HG03565 (cell line): ENCODE measurements around the gene TMTC2.
"Not testable (repeated sequence)": the region's sequence is repeated elsewhere in the genome, so short reads cannot be mapped to it uniquely, and the experiment has no call there.

Source experiments
- ATAC-seq: cut with Tn5 transposase; IDR thresholded peaks from one replicate; pipeline ENCODE4 v1.9.1; 2021; ENCODE audit warnings: mild to moderate bottlenecking, moderate library complexity; ENCODE audit not compliant: unreplicated experiment

The TMTC2 gene

GRCh38 chr12:83114966-83115365, 428.3 kb downstream of the TMTC2 start:
- no peak for ATAC-seq

GRCh38 chr12:83117926-83118325, 431.2 kb downstream of the TMTC2 start:
- ATAC-seq, result not testable (repeated sequence)

GRCh38 chr12:83121897-83122622, 435.4 kb downstream of the TMTC2 start:
- ATAC-seq, result no peak

GRCh38 chr12:83122623-83122934, 435.9 kb downstream of the TMTC2 start:
- no peak for ATAC-seq

- no peak for ATAC-seq
Measured at GRCh38 chr12:83123039-83123438, 436.3 kb downstream of the TMTC2 start.

- ATAC-seq, result no peak
Measured at GRCh38 chr12:83128540-83128939, 441.8 kb downstream of the TMTC2 start.

GRCh38 chr12:83130178-83130577, 443.5 kb downstream of the TMTC2 start:
- no peak for ATAC-seq

- no peak for ATAC-seq
Measured at GRCh38 chr12:83132360-83132759, 445.7 kb downstream of the TMTC2 start.

- no peak for ATAC-seq
Measured at GRCh38 chr12:83136411-83136810, 449.7 kb downstream of the TMTC2 start.

- no peak for ATAC-seq
Measured at GRCh38 chr12:83140135-83140534, 453.4 kb downstream of the TMTC2 start.

- no peak for ATAC-seq
Measured at GRCh38 chr12:83141460-83141994, 454.8 kb downstream of the TMTC2 start.

- no peak for ATAC-seq
Measured at GRCh38 chr12:83142914-83143313, 456.2 kb downstream of the TMTC2 start.

GRCh38 chr12:83143950-83144349, 457.2 kb downstream of the TMTC2 start:
- no peak for ATAC-seq

GRCh38 chr12:83145325-83145840, 458.7 kb downstream of the TMTC2 start:
- no peak for ATAC-seq

- no peak for ATAC-seq
Measured at GRCh38 chr12:83147341-83147740, 460.6 kb downstream of the TMTC2 start.

- no peak for ATAC-seq
Measured at GRCh38 chr12:83149987-83150386, 463.3 kb downstream of the TMTC2 start.

- no peak for ATAC-seq
Measured at GRCh38 chr12:83150465-83151189, 463.9 kb downstream of the TMTC2 start.

- peak; percentile 78 for ATAC-seq
Measured at GRCh38 chr12:83153177-83153576, 466.5 kb downstream of the TMTC2 start.

GRCh38 chr12:83156815-83157214, 470.1 kb downstream of the TMTC2 start:
- no peak for ATAC-seq

GRCh38 chr12:83157604-83158003, 470.9 kb downstream of the TMTC2 start:
- ATAC-seq, result no peak

GRCh38 chr12:83158613-83159207, 472.0 kb downstream of the TMTC2 start:
- no peak for ATAC-seq

GRCh38 chr12:83161456-83161855, 474.8 kb downstream of the TMTC2 start:
- no peak for ATAC-seq
